DOHH2 (cell line): ENCODE data around the gene LAPTM5.

Experiments
- EZH2phosphoT487 ChIP-seq: fragments of 200-600 bp; sonication (generic); IDR thresholded peaks from 2 replicates; pipeline ENCODE4 v1.6.1; 2017; ENCODE audit warnings: borderline replicate concordance, mild to moderate bottlenecking, antibody characterized with exemption, low read length, moderate library complexity, mixed read lengths
- TF ChIP-seq, protein P1 (sequence below): fragments of 200-600 bp; sonication (generic); IDR thresholded peaks from one replicate; pipeline ENCODE4 v1.5.1; 2014; ENCODE audit warnings: antibody characterized with exemption, mild to moderate bottlenecking, low read depth, low read length; ENCODE audit not compliant: poor library complexity, severe bottlenecking

DNA sequence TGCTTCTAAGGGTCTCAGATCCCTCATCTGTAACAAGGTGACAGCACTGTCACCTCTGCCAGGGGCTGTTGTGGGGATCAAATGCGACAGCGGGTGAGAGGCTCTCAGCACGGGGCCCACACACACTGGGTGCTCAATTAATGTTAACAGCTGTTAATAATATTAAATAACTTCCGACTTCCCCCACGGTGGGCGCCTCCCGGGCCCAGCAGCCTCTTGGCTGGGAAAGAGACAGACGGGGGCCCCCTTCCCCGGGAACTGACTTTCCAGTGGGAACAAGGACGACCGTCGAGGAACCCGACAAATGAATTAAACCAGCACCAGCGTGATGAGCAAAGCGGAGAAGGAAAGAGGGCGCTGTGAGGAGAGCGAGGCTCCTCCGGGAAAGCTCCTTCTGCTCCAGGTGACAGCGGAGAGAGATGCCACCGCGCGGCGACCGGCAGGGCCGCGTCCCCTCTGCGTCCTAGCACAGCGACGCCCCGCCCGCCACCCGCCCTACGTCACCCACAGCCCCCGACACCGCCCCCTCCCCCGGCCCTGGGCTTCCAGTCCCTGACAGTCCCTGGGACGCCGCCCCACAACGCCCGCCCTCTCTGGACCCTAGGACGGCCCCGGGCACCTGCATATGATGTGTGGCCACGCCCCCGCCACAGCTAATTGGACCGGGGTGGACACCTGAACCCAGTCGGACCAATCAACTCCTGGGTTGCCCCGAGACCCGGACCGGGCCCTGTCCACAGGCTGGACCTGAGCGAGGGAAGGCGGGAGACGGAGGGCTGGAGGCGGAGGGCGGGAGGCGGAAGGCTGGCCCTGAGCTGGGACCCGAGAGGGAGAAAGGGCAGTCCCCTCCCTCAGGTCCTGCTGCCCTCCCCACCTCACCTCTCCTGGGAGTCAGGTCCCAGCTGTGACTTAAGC lies 72.4 kb downstream of the LAPTM5 start:
- TF ChIP-seq EZH2phosphoT487, result no peak
- TF ChIP-seq, protein P1, sequence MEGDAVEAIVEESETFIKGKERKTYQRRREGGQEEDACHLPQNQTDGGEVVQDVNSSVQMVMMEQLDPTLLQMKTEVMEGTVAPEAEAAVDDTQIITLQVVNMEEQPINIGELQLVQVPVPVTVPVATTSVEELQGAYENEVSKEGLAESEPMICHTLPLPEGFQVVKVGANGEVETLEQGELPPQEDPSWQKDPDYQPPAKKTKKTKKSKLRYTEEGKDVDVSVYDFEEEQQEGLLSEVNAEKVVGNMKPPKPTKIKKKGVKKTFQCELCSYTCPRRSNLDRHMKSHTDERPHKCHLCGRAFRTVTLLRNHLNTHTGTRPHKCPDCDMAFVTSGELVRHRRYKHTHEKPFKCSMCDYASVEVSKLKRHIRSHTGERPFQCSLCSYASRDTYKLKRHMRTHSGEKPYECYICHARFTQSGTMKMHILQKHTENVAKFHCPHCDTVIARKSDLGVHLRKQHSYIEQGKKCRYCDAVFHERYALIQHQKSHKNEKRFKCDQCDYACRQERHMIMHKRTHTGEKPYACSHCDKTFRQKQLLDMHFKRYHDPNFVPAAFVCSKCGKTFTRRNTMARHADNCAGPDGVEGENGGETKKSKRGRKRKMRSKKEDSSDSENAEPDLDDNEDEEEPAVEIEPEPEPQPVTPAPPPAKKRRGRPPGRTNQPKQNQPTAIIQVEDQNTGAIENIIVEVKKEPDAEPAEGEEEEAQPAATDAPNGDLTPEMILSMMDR, result no peak
